ENCODE results near the gene PSMG3. TPM values are rescaled to one million over a fixed set of nuclear protein-coding genes. Genes with fewer than 3 reads are reported as not detected.
"Not testable (repeated sequence)": the region's sequence is repeated elsewhere in the genome, so short reads cannot be mapped to it uniquely, and the experiment has no call there.

The PSMG3 gene
- total RNA-seq, 1 donor from 2014 or later, result 19.7 TPM

DNA sequence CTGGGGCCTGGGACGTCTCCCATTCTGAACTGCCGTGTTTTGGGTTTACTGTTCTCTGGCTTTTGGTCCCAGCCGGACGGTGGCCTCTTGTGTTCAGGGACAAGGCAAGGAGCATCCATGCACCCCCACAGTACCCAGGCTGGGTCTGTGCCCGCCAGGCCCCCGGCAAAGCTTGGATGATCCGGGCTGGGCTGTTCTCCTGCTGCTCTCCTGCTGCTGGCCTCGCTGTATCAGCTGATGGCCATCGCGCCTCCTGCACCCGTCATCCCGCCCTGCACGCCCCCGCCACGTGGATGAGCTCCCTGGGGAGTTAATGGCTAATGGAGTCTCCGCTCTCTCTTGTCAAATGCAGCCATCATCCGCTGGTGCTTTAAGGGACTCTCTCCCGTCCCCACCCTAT, 14.9 kb upstream of the PSMG3 start:
- ATAC-seq, result no peak
- Histone ChIP-seq H3K4me3 (no peak overlapping the region), H3K27me3 (ENCODE audit: low read depth) (peaks cover 7% of the 10 kb centered on the region), H3K9me3 (peaks cover 7% of the 10 kb centered on the region), H3K36me3 (no peaks in the 10 kb centered on the region), H3K4me1 (peaks cover 2% of the 10 kb centered on the region), H3K27ac (no peak overlapping the region)
- intact Hi-C loops (cut with DNase I), result no loop called here
- TF ChIP-seq, protein P1, sequence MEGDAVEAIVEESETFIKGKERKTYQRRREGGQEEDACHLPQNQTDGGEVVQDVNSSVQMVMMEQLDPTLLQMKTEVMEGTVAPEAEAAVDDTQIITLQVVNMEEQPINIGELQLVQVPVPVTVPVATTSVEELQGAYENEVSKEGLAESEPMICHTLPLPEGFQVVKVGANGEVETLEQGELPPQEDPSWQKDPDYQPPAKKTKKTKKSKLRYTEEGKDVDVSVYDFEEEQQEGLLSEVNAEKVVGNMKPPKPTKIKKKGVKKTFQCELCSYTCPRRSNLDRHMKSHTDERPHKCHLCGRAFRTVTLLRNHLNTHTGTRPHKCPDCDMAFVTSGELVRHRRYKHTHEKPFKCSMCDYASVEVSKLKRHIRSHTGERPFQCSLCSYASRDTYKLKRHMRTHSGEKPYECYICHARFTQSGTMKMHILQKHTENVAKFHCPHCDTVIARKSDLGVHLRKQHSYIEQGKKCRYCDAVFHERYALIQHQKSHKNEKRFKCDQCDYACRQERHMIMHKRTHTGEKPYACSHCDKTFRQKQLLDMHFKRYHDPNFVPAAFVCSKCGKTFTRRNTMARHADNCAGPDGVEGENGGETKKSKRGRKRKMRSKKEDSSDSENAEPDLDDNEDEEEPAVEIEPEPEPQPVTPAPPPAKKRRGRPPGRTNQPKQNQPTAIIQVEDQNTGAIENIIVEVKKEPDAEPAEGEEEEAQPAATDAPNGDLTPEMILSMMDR (IDR thresholded peaks at IDR 0.05), result no peak
- no peak for DNase-seq

DNA sequence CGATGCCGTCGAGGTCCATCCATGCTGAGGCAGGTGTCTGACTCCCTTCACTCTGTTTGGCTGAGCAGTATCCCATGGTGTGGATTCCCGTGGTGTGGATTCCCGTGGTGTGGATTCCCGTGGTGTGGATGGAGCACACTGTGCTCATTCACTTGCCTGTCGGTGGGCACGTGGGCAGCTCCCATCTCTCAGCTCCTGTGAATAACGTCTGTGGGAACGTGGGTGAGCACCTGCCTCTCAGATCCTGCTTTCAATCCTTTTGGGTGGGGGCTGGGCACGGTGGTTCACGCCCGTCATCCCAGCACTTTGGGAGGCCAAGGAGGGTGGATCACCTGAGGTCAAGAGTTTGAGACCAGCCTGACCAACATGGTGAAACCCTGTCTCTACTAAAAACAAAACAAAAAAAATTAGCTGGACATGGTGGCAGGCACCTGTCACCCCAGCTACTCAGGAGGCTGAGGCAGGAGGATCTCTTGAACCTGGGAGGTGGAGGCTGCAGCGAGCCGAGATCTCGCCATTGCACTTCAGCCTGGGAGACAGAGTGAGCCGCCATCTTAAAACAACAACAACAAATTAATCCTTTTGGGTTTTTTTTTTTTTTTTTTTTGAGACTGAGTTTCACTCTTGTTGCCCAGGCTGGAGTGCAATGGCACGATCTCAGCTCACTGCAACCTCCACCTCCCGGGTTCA, 13.6 kb upstream of the PSMG3 start:
- DNase-seq; H3K36me3 ChIP-seq; H3K9me3 ChIP-seq; ATAC-seq; H3K4me1 ChIP-seq; intact Hi-C loops (cut with DNase I); H3K27ac ChIP-seq; H3K27me3 ChIP-seq (ENCODE audit: low read depth); H3K4me3 ChIP-seq: not testable (repeated sequence)

DNA sequence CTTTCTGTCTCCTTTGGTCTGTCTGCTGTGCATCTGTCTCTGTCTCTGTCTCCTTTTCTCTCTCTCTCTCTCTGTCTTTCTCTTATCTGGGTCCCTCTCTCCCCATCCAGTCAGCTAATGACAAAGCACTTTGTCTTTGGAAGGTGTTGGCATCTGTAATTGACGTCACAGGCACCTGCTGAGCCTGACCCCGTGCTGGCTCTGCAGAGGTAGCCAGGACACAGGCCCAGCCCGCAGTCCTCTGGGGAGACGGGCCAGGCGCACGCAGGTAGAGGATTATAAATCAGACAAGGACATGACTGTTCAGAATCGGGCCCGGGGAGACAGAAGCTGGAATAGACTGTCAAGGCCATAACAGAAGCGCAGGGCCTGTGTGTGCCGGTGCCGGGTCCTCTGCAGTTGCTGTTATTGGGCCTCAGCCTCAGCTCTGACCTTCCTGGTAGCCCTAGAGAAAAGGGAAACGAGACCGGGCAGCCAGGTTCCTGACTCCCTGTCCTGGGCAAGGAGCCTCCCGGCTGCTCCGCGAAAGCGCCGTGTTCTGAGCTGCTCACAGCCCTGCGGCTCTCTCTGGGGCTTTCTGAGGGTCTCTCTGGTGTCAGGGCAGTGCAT, 10.7 kb upstream of the PSMG3 start:
- peaks cover 8% of the 10 kb centered on the region for H3K4me1 ChIP-seq
- DNase-seq (no peak), ATAC-seq (no peak)
- TF ChIP-seq, protein P1 (IDR thresholded peaks at IDR 0.05), result no peak
- H3K27me3 ChIP-seq (ENCODE audit: low read depth), result no peaks in the 10 kb centered on the region
- H3K36me3 ChIP-seq, result no peaks in the 10 kb centered on the region
- H3K4me3 ChIP-seq, result no peak overlapping the region
- H3K27ac ChIP-seq, result no peak overlapping the region
- no peaks in the 10 kb centered on the region for H3K9me3 ChIP-seq
- intact Hi-C loops (cut with DNase I), result no loop called here

DNA sequence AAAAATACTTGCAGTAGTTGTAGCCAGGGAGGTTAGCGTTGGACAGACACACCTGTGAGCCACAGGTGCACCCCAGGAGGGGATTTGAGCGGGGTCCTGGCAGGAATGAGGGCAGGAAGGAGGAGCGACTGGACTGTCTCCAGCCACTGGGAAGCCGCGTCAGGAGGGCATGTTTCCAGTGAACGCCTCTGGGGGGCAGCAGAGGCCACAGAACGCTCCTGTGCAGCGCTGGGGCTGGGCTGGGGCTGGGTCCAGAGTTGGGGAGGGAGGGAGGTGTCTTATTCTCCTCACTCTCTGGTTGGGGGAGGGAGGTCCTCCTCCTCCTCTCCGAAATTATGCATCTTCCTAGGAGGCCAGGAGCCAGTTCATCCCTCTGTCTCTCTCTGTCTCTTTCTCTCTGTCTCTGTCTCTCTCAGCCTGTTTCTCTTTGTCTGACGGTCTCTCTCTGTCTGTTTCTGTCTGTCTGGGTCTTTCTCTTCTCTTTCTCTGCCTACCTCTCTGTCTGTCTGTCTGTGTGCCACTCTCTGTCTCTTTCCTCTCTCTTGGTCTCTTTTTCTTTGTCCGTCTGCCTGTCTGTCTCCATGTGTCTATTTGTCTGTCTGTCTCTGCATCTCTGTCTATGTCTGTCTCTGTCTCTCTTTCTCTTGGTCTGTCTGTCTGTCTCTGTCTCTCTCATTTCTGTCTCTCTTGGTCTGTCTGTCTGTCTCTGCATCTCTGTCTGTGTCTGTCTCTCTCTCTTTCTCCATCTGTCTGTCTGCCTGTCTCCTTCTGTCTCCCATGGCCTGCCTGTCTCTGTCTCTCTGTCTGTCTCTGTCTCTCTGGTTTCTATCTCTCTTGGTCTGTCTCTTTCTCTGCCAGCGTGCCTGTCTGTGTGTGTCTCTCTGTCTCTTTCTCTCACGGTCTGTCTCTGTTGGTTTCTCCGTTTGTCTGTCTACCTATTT, 9.9 kb upstream of the PSMG3 start:
- H3K4me3 ChIP-seq, result no peak overlapping the region
- H3K9me3 ChIP-seq, result no peaks in the 10 kb centered on the region
- no peaks in the 10 kb centered on the region for H3K27me3 ChIP-seq (ENCODE audit: low read depth)
- H3K27ac ChIP-seq, result no peak overlapping the region
- DNase-seq (peak; percentile 82), ATAC-seq (peak; percentile 91 to 94)
- TF ChIP-seq, protein P1 (IDR thresholded peaks at IDR 0.05), result peak; percentile 85
- H3K36me3 ChIP-seq, result no peaks in the 10 kb centered on the region
- intact Hi-C loops (cut with DNase I), result no loop called here
- peaks cover 8% of the 10 kb centered on the region for H3K4me1 ChIP-seq

DNA sequence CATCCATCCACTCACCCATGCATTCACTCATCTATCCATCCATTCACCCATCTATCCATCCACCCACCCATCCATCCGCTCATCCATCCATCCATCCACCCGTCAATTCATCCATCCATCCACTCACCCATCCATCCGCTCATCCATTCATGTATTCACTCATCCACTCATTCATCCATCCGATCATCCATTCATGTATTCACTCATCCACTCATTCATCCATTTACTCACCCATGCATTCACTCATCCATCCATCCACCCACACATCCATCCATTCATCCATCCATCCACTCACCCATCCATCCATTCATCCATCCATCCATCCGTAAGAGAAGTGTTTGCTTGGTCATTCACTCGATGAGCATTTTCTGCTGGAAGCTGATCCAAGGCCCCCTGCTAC, 8.7 kb upstream of the PSMG3 start:
- Histone ChIP-seq H3K4me3 (no peak overlapping the region), H3K27me3 (ENCODE audit: low read depth) (no peaks in the 10 kb centered on the region), H3K9me3 (no peaks in the 10 kb centered on the region), H3K36me3 (no peaks in the 10 kb centered on the region), H3K27ac (no peak overlapping the region), H3K4me1 (peaks cover 8% of the 10 kb centered on the region)
- ATAC-seq (no peak), DNase-seq (no peak)
- intact Hi-C loops (cut with DNase I), result no loop called here
- TF ChIP-seq, protein P1 (IDR thresholded peaks at IDR 0.05), result no peak

Measured in lower lobe of right lung (tissue), 2 donors.